Esophagus squamous epithelium (tissue), 4 donors: Measurements from ENCODE around the gene CTSD.

ENCODE experiments used
- CTCF ChIP-seq, 6 experiments: fragments of 450-650 bp in 4 of 6; fragments of 200-600 bp in 2 of 6; sonication (generic) in 2 of 6; IDR thresholded peaks; one replicate each; pipeline ENCODE4 v1.5.1; 2016 to 2019; ENCODE audit warnings: antibody characterized with exemption in 6 of 6, mild to moderate bottlenecking in 4 of 6, moderate library complexity in 4 of 6
- POLR2A ChIP-seq, 4 donors: fragments of 450-650 bp; IDR thresholded peaks; one replicate each; pipeline ENCODE4 v1.6.1; 2017; ENCODE audit warnings: antibody characterized with exemption in 4 of 4, mild to moderate bottlenecking in 4 of 4, moderate library complexity in 3 of 4

DNA sequence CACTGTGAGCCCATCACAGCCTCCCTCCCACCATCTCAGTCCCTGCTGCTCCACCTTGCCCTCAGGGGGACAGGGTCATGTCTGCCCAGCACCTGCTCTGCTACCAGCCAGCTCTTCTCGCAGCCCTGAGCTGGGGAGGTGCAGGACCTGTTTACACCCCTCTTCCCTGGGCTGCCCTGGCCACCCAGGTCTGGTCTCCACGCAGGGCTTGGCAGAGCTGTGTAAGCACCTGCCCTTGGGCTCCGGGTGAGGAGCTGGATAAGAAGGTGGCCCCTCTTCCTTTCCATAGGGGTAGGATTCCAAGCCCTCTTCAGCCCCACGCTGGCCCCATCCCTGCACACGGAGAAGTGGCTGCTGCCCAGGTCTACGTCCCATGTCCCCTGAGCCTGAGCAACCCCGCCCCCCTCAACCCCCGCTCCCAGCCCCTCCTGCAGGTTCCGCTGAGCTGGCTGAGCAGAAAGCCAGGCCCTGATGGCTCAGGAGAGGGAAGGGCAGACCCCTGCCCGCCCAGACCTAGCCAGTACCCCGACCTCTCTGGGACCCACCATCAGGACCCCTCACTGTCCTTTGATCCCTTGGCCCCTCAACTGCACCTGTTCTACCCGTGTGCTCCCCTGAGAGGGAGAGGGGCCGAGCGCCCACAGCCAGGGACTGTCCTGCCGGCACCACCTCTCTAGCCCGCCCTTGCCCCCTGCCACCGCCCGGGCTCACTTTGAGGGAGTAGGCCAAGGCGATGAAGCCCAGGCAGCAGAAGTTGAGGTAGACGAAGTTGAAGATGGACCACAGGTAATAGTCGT lies 16.6 kb downstream of the CTSD start:
- no peak for TF ChIP-seq POLR2A (IDR thresholded peaks at IDR 0.05)
- no peak for TF ChIP-seq CTCF (IDR thresholded peaks at IDR 0.05)
